ENCODE measurements around the gene ZSCAN21.

- TF ChIP-seq CTCF (IDR thresholded peaks at IDR 0.05) = no peak
- no peak for TF ChIP-seq POLR2A (IDR thresholded peaks at IDR 0.05)
Measured at GRCh38 chr7:100027197-100027596, 22.4 kb upstream of the ZSCAN21 start.

Data from thyroid gland (tissue), 4 donors.